HL-60 (cell line): ENCODE data around the gene BRMS1L.

Experiments
- DNase-seq, 2 experiments: peaks; one replicate each; pipeline ENCODE4 v3.0.0-alpha.2; 2010 to 2020; ENCODE audit warnings: low read depth in 1 of 2, low spot score in 1 of 2
- H3K27ac ChIP-seq: fragments of 250-450 bp; sonication (Bioruptor Pico); replicated peaks from 2 replicates; pipeline ENCODE4 v1.5.1; 2020; ENCODE audit warnings: mild to moderate bottlenecking, moderate library complexity
- H3K27me3 ChIP-seq: fragments of 250-450 bp; sonication (Bioruptor Pico); 2 replicates; pipeline ENCODE4 v1.5.1; 2021; ENCODE audit warnings: mild to moderate bottlenecking, moderate library complexity; ENCODE audit not compliant: insufficient read depth, poor library complexity, severe bottlenecking
- H3K4me3 ChIP-seq: replicated peaks from 2 replicates; pipeline ENCODE4 v1.5.1; 2011; ENCODE audit warnings: mild to moderate bottlenecking, control low read depth, low read length; ENCODE audit not compliant: insufficient read depth
- CTCF ChIP-seq: IDR thresholded peaks from one replicate; pipeline ENCODE4 v1.5.1; 2011; ENCODE audit warnings: low read length, control low read depth, inconsistent platforms; ENCODE audit not compliant: insufficient read depth
- GABPA ChIP-seq: IDR thresholded peaks from 2 replicates; pipeline ENCODE4 v1.6.1; 2012; ENCODE audit warnings: low read depth
- POLR2AphosphoS5 ChIP-seq: IDR thresholded peaks from 2 replicates; pipeline ENCODE4 v1.6.1; 2012; ENCODE audit warnings: low read depth
- REST ChIP-seq: IDR thresholded peaks from 2 replicates; pipeline ENCODE4 v1.6.1; 2012; ENCODE audit warnings: low read depth; ENCODE audit not compliant: insufficient replicate concordance
- SPI1 ChIP-seq: IDR thresholded peaks from 2 replicates; pipeline ENCODE4 v1.6.1; 2012; ENCODE audit warnings: low read depth, mild to moderate bottlenecking, borderline replicate concordance

BRMS1L gene

GRCh38 chr14:35911097-35911496 is 85.0 kb downstream of the BRMS1L start:
- Histone ChIP-seq H3K27ac (no peak overlapping the region), H3K27me3 (no peaks in the 10 kb centered on the region), H3K4me3 (no peak overlapping the region)
- DNase-seq: no peak
- TF ChIP-seq REST (no peak), GABPA (no peak), CTCF (no peak), SPI1 (no peak), POLR2AphosphoS5 (no peak)

- DNase-seq: no peak
- H3K27me3 ChIP-seq: no peaks in the 10 kb centered on the region
- no peak overlapping the region for H3K27ac ChIP-seq
- no peak overlapping the region for H3K4me3 ChIP-seq
- TF ChIP-seq POLR2AphosphoS5 (no peak), REST (no peak), GABPA (no peak), SPI1 (no peak), CTCF (no peak)
These were observed 89.0 kb downstream of the BRMS1L start for GRCh38 chr14:35915185-35915584.

- Histone ChIP-seq H3K27me3 (no peaks in the 10 kb centered on the region), H3K27ac (no peak overlapping the region), H3K4me3 (no peak overlapping the region)
- TF ChIP-seq REST (no peak), SPI1 (no peak), CTCF (no peak), POLR2AphosphoS5 (no peak), GABPA (no peak)
- DNase-seq: no peak
These were observed 89.6 kb downstream of the BRMS1L start for GRCh38 chr14:35915775-35916174.
